Endothelial cell (in vitro differentiated cells): ENCODE data around the gene RAB3GAP1. TPM values are rescaled to one million over a fixed set of nuclear protein-coding genes. Genes with fewer than 3 reads are reported as not detected.

Source experiments
- DNase-seq: peaks from one replicate; pipeline ENCODE4 v3.0.0; 2021; ENCODE audit warnings: low spot score
- H3K27ac Mint-ChIP-seq: one replicate; pipeline ENCODE4 v1.8.0; 2021; ENCODE audit warnings: mixed read lengths, inconsistent platforms; ENCODE audit not compliant: unreplicated experiment
- H3K27me3 Mint-ChIP-seq: one replicate; pipeline ENCODE4 v1.8.0; 2021; ENCODE audit warnings: mild to moderate bottlenecking, moderate library complexity, mixed read lengths, inconsistent platforms; ENCODE audit not compliant: unreplicated experiment
- H3K36me3 Mint-ChIP-seq: one replicate; pipeline ENCODE4 v1.8.0; 2021; ENCODE audit warnings: mild to moderate bottlenecking, low read depth, mixed read lengths, inconsistent platforms; ENCODE audit not compliant: unreplicated experiment
- H3K4me1 Mint-ChIP-seq: one replicate; pipeline ENCODE4 v1.8.0; 2021; ENCODE audit warnings: mild to moderate bottlenecking, mixed read lengths, inconsistent platforms; ENCODE audit not compliant: unreplicated experiment
- H3K4me3 Mint-ChIP-seq: one replicate; pipeline ENCODE4 v1.8.0; 2021; ENCODE audit warnings: mild to moderate bottlenecking, mixed read lengths, inconsistent platforms; ENCODE audit not compliant: unreplicated experiment
- H3K9me3 Mint-ChIP-seq: one replicate; pipeline ENCODE4 v1.8.0; 2021; ENCODE audit warnings: mixed read lengths, inconsistent platforms; ENCODE audit not compliant: unreplicated experiment
- CTCF ChIP-seq: fragments of 200-600 bp; sonication (generic); IDR thresholded peaks from one replicate; pipeline ENCODE4 v1.5.0; 2021; ENCODE audit warnings: antibody characterized with exemption; ENCODE audit not compliant: unreplicated experiment
- total RNA-seq: library from RNA; stranded (reverse); fragmentation: NEBNext Ultra II Directional; extraction: Animal tissue kit (Norgen Biotek cat#: 25700); gene quantifications from one replicate; pipeline ENCODE4 v1.2.1, GENCODE V29; 2021; ENCODE audit not compliant: unreplicated experiment

RAB3GAP1 gene
- total RNA-seq, 1 donor from 2014 or later: 28.0 TPM

GRCh38 chr2:135182601-135183000 is 130.5 kb downstream of the RAB3GAP1 start:
- peaks cover 2% of the 10 kb centered on the region for H3K27me3 Mint-ChIP-seq
- H3K9me3 Mint-ChIP-seq: no peaks in the 10 kb centered on the region
- TF ChIP-seq CTCF: no peak
- DNase-seq: no peak
- H3K36me3 Mint-ChIP-seq: peaks cover 2% of the 10 kb centered on the region
- peaks cover 19% of the 10 kb centered on the region for H3K4me1 Mint-ChIP-seq
- H3K27ac Mint-ChIP-seq: peak overlapping the region; percentile 89
- H3K4me3 Mint-ChIP-seq: no peak overlapping the region

- no peak for TF ChIP-seq CTCF
- no peak for DNase-seq
- no peak overlapping the region for H3K27ac Mint-ChIP-seq
- H3K36me3 Mint-ChIP-seq: no peaks in the 10 kb centered on the region
- peaks cover 19% of the 10 kb centered on the region for H3K4me1 Mint-ChIP-seq
- H3K4me3 Mint-ChIP-seq: no peak overlapping the region
- H3K9me3 Mint-ChIP-seq: no peaks in the 10 kb centered on the region
- H3K27me3 Mint-ChIP-seq: peaks cover 2% of the 10 kb centered on the region
These were observed 131.7 kb downstream of the RAB3GAP1 start for GRCh38 chr2:135183822-135184221.

- Mint-ChIP-seq H3K4me3 (no peak overlapping the region), H3K9me3 (no peaks in the 10 kb centered on the region), H3K27me3 (peaks cover 7% of the 10 kb centered on the region), H3K36me3 (no peaks in the 10 kb centered on the region), H3K27ac (no peak overlapping the region), H3K4me1 (peaks cover 18% of the 10 kb centered on the region)
- no peak for DNase-seq
- no peak for TF ChIP-seq CTCF
These were observed 134.0 kb downstream of the RAB3GAP1 start for GRCh38 chr2:135186054-135186453.

GRCh38 chr2:135187270-135187669 is 135.2 kb downstream of the RAB3GAP1 start:
- no peak overlapping the region for H3K27ac Mint-ChIP-seq
- peaks cover 6% of the 10 kb centered on the region for H3K4me1 Mint-ChIP-seq
- peaks cover 3% of the 10 kb centered on the region for H3K9me3 Mint-ChIP-seq
- H3K36me3 Mint-ChIP-seq: no peaks in the 10 kb centered on the region
- H3K4me3 Mint-ChIP-seq: no peak overlapping the region
- peaks cover 5% of the 10 kb centered on the region for H3K27me3 Mint-ChIP-seq
- no peak for DNase-seq
- TF ChIP-seq CTCF: no peak

- H3K27me3 Mint-ChIP-seq: peaks cover 6% of the 10 kb centered on the region
- H3K27ac Mint-ChIP-seq: no peak overlapping the region
- no peak for DNase-seq
- no peaks in the 10 kb centered on the region for H3K4me1 Mint-ChIP-seq
- no peak for TF ChIP-seq CTCF
- no peak overlapping the region for H3K4me3 Mint-ChIP-seq
- peaks cover 3% of the 10 kb centered on the region for H3K9me3 Mint-ChIP-seq
- peaks cover 6% of the 10 kb centered on the region for H3K36me3 Mint-ChIP-seq
These were observed 137.1 kb downstream of the RAB3GAP1 start for GRCh38 chr2:135189148-135189547.
